ENCODE measurements around the gene CST2. TPM values are rescaled to one million over a fixed set of nuclear protein-coding genes. Genes with fewer than 3 reads are reported as not detected.
A peak's percentile ranks its signal among the peaks of the same experiment; 100 is the strongest.
"Not testable (repeated sequence)": the region's sequence is repeated elsewhere in the genome, so short reads cannot be mapped to it uniquely, and the experiment has no call there.

CST2 gene
- total RNA-seq, 1 donor from 2014 or later: not detected

GRCh38 chr20:23783447-23783846 is 43.1 kb downstream of the CST2 start:
- no peak for DNase-seq (ENCODE audit: extremely low spot score, unreplicated experiment)
- Mint-ChIP-seq H3K9me3 (ENCODE audit: unreplicated experiment) (no peaks in the 10 kb centered on the region), H3K27me3 (ENCODE audit: unreplicated experiment) (no peaks in the 10 kb centered on the region), H3K4me1 (ENCODE audit: unreplicated experiment) (peaks cover under 1% of the 10 kb centered on the region), H3K4me3 (ENCODE audit: unreplicated experiment) (no peak overlapping the region), H3K36me3 (ENCODE audit: unreplicated experiment) (no peaks in the 10 kb centered on the region), H3K27ac (ENCODE audit: unreplicated experiment) (no peak overlapping the region)
- TF ChIP-seq CTCF (IDR thresholded peaks at IDR 0.05): no peak

- H3K4me3 Mint-ChIP-seq (ENCODE audit: unreplicated experiment): no peak overlapping the region
- peaks cover 2% of the 10 kb centered on the region for H3K4me1 Mint-ChIP-seq (ENCODE audit: unreplicated experiment)
- no peaks in the 10 kb centered on the region for H3K36me3 Mint-ChIP-seq (ENCODE audit: unreplicated experiment)
- H3K9me3 Mint-ChIP-seq (ENCODE audit: unreplicated experiment): no peaks in the 10 kb centered on the region
- no peaks in the 10 kb centered on the region for H3K27me3 Mint-ChIP-seq (ENCODE audit: unreplicated experiment)
- H3K27ac Mint-ChIP-seq (ENCODE audit: unreplicated experiment): no peak overlapping the region
- TF ChIP-seq CTCF (IDR thresholded peaks at IDR 0.05): peak; percentile 44
- no peak for DNase-seq (ENCODE audit: extremely low spot score, unreplicated experiment)
Observed at GRCh38 chr20:23782366-23782983, 44.1 kb downstream of the CST2 start.

- H3K36me3 Mint-ChIP-seq (ENCODE audit: unreplicated experiment); H3K27ac Mint-ChIP-seq (ENCODE audit: unreplicated experiment); DNase-seq (ENCODE audit: extremely low spot score, unreplicated experiment); H3K9me3 Mint-ChIP-seq (ENCODE audit: unreplicated experiment); H3K4me1 Mint-ChIP-seq (ENCODE audit: unreplicated experiment); H3K4me3 Mint-ChIP-seq (ENCODE audit: unreplicated experiment); H3K27me3 Mint-ChIP-seq (ENCODE audit: unreplicated experiment): not testable (repeated sequence)
Observed at GRCh38 chr20:23778676-23779075, 47.9 kb downstream of the CST2 start.

- DNase-seq (ENCODE audit: extremely low spot score, unreplicated experiment); H3K4me3 Mint-ChIP-seq (ENCODE audit: unreplicated experiment); H3K4me1 Mint-ChIP-seq (ENCODE audit: unreplicated experiment); H3K27me3 Mint-ChIP-seq (ENCODE audit: unreplicated experiment); H3K36me3 Mint-ChIP-seq (ENCODE audit: unreplicated experiment); H3K9me3 Mint-ChIP-seq (ENCODE audit: unreplicated experiment); H3K27ac Mint-ChIP-seq (ENCODE audit: unreplicated experiment): not testable (repeated sequence)
Observed at GRCh38 chr20:23777380-23777779, 49.1 kb downstream of the CST2 start.

- peaks cover 2% of the 10 kb centered on the region for H3K4me1 Mint-ChIP-seq (ENCODE audit: unreplicated experiment)
- DNase-seq (ENCODE audit: extremely low spot score, unreplicated experiment): no peak
- H3K9me3 Mint-ChIP-seq (ENCODE audit: unreplicated experiment): no peaks in the 10 kb centered on the region
Observed at GRCh38 chr20:23776067-23776771, 50.3 kb downstream of the CST2 start.

More at GRCh38 chr20:23776067-23776771, 50.3 kb downstream of the CST2 start:
- H3K27me3 Mint-ChIP-seq (ENCODE audit: unreplicated experiment): no peaks in the 10 kb centered on the region
- no peak for TF ChIP-seq CTCF (IDR thresholded peaks at IDR 0.05)
- H3K4me3 Mint-ChIP-seq (ENCODE audit: unreplicated experiment): no peak overlapping the region
- H3K36me3 Mint-ChIP-seq (ENCODE audit: unreplicated experiment): no peaks in the 10 kb centered on the region
- no peak overlapping the region for H3K27ac Mint-ChIP-seq (ENCODE audit: unreplicated experiment)
